NCI-H69 (cell line): Measurements from ENCODE around the gene GOLGA6L25.
"Not testable (repeated sequence)": the region's sequence is repeated elsewhere in the genome, so short reads cannot be mapped to it uniquely, and the experiment has no call there.

ENCODE experiments used
- DNase-seq: peaks from one replicate; lab custom pipeline; 2025; lab: John Stamatoyannopoulos, UW

Gene GOLGA6L25, protein sequence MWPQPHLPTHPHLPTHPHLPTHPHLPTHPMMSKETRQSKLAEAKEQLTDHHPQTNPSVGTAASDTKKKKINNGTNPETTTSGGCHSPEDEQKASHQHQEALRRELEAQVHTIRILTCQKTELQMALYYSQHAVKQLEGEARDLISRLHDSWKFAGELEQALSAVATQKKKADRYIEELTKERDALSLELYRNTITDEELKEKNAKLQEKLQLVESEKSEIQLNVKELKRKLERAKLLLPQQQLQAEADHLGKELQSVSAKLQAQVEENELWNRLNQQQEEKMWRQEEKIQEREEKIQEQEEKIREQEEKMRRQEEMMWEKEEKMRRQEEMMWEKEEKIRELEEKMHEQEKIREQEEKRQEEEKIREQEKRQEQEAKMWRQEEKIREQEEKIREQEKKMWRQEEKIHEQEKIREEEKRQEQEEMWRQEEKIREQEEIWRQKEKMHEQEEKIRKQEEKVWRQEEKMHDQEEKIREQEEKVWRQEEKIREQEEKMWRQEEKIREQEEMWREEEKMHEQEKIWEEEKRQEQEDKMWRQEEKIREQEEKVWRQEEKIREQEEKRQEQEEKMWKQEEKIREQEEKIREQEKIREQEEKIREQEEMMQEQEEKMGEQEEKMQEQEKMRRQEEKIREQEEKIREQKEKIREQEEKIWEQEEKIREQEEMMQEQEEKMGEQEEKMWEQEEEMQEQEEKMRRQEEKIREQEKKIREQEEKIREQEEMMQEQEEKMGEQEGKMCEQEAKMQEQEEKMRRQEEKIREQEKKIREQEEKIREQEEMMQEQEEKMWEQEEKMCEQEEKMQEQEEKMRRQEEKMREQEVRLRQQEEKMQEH

DNA sequence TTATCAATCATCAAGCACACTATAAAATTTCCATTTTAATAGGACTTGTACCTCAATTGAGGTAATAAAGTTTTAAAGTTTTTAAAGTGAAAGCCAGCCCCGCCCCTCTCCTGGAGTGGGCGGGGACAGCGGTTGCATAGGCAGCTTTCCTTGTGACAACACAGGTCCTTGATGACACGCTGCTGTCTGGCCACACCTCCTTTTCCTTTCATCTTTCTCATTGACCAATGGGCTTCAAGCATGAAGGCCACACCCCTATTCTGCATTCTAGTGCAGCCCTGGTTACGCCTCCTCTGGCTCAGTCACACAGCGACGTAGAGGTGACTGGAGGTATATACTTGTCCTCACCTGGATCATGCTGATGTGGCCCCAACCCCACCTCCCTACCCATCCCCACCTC lies at the start of gene GOLGA6L25:
TSS of gene GOLGA6L25 (plus strand) at position 301 of the 400 bp plus-strand sequence. CDS start at position 362, 61 bp downstream.
- DNase-seq = not testable (repeated sequence)

DNA sequence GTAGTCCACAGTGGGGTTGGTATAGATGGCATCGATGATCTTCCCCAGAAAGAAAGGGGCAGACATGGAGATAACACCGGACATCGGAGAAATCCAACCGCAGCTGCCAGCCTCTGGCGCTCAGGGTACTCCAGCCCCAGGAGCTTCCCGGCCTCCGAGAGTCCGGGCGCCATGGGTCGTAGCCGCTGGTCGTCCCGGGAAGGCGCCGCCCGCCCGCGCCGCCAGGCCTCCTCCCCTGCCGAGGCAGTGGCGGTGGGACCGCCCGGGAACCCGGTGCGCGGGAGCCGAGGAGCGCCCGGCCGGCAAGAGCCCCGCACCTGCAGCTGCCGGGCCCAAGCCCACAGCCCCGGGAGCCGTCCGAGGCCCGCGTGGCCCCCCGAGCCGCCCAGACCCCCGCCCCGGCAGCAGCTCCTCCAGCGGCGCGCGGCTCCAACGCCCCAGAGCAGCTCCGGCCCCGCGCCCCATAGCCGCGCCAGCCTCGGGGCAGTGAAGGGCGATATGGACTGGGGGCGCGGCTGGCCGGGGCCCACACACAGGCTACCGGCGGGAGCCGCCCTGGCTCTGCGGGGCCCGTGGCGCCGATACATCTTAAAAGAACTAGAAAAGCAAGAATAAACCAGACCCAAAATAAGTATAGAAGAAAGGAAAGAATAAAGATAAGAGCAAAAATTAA lies 45.0 kb upstream of the GOLGA6L25 start:
- not testable (repeated sequence) for DNase-seq

DNA sequence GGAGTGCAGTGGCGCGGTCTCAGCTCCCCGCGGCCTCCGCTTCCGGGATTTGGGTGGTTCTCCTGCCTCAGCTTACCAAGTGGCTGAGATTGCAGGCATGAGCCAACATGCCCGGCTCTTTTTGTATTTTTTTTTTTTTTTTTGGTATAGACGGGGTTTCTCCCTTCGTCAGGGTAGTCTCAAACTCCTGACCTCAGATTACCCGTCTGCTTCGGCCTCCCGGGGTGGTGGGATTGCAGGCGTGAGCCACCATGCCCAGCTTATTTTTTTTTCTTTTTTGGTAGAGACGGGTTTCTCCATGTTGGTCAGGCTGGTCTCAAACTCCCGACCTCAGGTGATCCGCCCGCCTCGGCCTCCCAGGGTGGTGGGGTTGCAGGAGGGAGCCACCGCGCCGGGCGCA lies 39.2 kb upstream of the GOLGA6L25 start:
- not testable (repeated sequence) for DNase-seq

DNA sequence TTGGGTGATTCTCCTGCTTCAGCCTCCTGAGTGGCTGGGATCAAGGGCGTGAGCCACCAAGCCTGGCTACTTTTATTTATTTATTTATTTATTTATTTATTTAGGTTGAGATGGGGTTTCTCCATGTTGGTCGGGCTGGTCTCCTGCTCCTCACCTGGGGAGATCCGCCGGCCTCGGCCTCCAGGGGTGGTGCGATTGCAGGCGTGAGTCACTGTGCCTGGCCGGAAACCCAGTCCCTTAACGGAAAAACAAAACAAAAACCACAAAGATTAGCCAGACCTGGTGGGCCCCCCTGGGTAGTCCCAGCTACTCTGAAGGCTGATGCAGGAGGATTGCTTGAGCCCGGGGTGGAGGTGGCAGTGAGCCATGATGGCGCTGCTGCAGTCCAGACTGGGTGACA lies 38.2 kb upstream of the GOLGA6L25 start:
- not testable (repeated sequence) for DNase-seq

DNA sequence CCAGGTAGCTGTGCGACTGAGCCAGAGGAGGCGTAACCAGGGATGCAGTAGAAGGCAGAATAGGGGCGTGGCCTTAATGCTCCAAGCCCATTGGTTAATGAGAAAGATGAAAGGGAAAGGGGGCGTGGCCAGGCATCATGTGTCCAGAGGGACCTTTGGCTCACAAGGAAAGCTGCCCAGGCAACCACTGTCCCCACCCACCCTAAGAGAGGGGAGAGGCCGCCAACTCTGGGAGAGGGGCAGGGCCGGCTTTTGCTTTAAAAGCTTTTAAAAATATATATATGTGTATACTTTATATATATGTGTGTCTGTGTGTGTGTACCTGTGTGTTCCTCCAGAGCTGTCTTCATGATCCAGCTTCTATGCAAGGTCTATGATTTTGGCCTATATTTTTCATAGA lies 20.4 kb upstream of the GOLGA6L25 start, which contains the start of gene GOLGA8G:
TSS of gene GOLGA8G (minus strand) at position 18 of the 400 bp plus-strand sequence. CDS start 62 bp downstream, outside the sequence.
- DNase-seq = not testable (repeated sequence)

DNA sequence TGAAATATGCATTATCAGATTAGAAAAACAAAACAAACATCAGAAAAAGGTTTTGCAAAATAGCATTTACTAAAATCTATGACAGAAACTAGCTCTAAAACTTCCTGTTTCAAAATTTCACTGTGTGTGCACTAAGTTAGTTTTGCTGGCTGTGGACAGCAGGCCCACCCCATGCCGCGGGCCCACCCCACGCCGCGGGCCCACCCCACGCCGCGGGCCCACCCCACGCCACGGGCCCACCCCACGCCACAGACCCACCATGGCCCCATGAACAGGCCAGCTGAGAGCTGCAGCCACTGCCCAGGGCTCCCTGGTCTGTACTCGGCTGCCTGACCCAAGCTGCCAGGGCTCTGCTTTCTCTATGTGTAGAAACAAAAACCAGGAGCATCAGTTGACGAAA lies 20.0 kb downstream of the GOLGA6L25 start:
- not testable (repeated sequence) for DNase-seq

DNA sequence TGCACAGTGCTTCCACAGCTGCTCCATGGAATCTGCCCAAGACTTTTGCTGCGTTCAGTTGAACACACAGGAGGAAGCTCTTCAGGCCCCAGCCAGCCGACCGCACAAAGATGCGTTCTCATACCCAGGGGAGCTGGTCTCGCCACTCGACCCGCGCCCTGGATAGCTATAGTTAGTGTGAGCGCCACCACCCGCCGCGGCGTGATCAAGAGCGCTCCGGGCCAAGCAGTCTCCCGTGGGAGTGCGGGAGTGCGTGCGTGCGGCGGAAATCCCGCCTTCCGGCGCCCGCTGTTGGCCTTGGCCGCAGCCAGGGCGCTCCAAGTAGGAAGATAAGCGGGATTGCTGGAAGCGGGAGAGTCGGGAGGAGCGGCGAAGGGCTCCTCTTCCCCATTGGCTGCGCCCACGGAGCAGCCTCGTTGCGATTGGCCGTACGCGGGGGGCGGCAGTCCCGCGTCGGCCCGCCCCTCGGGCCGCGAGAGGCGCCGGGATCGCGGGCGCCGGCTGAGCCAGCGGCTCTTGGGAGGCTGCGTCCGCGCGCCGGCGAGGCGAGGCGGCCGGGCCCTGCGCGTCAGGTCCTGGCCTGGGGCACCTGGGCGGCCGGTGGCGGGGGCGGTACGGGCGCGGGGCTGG lies 35.7 kb downstream of the GOLGA6L25 start:
- DNase-seq = not testable (repeated sequence)

DNA sequence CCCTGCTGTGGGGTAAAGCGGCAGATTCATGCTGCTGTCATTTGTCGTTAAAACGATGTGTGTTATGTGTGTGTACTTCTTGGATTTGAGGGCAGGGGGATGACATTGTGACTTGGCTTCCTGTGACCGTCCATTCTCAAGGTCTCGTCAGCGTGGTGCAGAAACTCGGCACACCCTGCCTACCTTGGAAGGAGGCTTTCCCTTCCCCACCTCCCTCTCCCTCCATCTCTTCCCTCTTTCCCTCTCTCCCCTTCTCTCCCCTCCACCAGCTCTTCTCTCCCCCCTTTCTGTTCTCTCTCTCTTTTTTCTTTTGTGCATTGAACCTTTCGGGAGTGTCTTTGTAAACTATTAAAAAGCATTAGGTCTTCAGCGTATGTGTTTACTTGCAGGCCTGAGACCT lies 36.4 kb downstream of the GOLGA6L25 start:
- not testable (repeated sequence) for DNase-seq

DNA sequence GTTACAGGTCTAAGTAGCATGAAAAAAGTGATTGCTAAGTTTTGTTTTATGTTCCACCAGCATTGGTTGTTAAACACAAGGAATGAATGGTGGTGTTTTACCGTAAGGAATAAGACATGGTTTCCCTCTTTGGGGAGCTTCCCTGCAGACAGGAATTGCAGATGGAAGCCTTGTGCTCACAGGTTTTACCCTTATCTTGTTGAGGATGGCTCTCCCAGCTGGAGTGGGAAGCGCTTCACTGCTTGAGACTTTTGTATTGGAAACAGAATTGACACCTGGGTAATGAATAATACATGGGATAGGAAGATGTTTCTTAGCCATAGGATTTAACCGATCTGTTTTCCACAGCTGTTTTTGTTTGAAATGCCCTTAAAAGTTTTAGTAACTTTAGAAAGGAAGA lies 39.0 kb downstream of the GOLGA6L25 start:
- not testable (repeated sequence) for DNase-seq

DNA sequence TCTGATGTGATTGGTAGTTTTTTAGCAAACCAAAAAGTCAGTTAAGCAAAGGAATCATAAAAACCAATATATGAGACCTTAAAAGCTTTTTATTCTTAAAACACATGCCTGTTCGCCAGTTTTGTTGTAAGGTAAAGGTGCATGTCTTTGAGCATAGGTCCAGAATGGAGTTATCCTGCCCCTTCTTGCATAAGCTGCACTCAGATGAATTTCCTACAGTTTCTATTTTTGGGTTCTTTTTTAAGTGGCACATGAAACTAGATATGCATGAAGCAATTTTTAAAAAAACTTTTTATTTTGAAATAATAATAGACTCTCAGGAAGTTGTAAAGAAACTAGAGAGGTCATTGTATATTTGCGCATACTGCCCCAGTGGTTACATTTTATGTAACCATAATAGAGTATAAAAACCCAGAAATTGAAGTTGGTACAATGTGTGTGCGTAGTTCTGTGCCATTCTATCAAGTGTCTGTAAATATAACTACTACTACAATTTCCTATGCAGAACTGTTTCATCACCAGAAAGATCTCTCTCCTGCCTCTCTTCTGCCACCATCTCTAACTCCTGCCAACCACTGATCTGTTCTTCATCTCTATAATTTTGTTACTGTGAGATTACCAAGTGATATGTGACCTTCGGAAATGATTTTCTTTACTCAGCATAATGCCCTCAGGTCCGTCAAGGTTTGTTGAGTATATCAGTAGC lies 40.2 kb downstream of the GOLGA6L25 start:
- not testable (repeated sequence) for DNase-seq

DNA sequence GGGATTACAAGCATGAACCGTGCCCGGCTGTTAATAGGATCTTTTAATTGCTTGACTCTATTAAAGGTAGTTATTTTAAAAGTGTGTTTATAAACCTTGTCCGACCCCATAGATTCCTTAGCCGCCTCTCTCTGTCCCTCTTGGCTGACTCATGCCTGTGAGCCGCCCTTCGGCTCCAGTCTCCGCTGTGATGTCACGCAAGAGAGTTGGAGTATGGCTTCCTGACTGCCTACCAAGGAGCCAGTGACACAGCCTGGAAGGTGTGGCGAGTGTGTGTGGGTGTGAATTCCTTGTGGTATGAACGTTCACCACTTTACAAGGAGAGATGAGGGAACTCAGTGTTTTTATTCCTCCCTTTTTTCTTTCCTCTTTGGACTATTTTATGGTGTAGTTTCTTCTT lies 44.1 kb downstream of the GOLGA6L25 start:
- DNase-seq = not testable (repeated sequence)

DNA sequence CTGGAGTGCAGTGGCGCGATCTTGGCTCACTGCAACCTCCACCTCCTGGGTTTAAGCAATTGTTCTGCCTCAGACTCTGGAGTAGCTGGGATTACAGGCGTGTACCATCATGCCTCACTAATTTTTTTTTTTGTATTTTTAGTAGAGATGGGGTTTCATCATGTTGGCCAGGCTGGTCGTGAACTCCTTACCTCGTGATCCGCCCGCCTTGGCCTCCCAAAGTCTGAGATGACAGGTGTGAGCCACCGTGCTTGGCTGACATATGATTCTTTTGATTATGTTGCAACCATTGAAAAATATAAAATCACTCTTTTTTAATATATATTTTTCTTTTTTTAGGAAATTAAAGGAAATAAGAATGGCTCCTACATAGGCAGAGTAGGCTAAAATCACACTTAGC lies 44.8 kb downstream of the GOLGA6L25 start:
- not testable (repeated sequence) for DNase-seq

DNA sequence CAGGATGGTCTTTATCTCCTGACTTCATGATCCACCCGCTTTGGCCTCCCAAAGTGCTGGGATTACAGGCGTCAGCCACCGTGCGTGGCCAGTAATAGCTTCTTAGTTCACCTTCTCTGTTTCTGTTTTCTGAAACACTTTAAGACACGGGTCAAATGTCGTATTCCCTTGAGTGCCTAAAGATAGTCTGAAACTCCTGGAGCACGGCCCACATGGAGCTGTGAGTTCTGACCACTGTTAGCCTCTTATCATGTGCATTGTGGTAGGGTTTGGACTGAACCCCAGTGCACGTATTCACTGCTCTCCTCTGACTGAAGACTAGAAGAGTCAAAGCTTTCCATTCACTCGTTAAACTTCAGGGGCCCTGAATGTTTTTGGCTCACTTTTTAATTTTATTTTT lies 48.8 kb downstream of the GOLGA6L25 start:
- not testable (repeated sequence) for DNase-seq
